NCI-H748 (cell line): ENCODE data around the gene TOMM6.
"Not testable (repeated sequence)": the region's sequence is repeated elsewhere in the genome, so short reads cannot be mapped to it uniquely, and the experiment has no call there.

Experiments
- DNase-seq: peaks from one replicate; lab custom pipeline; 2025; ENCODE audit not compliant: unreplicated experiment; lab: John Stamatoyannopoulos, UW

Gene TOMM6

DNA sequence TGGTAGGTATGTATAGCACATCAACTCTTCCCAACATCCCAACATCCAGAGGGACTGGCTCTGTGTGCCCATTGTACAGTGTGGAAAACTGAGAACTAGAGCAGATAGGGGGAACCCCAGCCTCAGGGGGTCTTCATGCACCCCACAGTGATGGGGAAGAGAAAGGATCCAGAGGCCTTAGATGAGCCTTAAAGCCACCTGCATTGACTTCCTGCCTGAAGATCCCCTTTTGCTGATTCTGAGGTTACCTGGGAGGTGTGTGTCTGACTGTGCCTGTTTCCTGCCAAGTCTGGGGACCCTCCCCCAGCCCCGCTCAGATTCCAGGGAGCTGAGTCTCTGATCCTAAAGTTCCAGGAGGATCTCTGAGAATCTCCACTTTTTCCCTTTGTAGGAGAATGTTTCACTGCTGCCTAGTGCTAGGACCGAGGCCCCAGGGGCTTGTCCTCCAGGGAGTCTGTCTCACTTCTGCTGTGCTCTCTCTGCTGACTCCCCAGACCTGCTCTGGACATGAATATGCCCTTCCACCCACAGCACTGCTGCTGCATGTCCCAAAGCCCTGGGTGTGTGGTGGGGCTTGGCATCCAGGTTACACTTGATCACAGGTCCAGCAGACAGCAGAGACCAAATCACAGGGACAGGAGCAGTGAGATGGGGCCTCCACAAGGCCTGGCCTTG lies 27.5 kb upstream of the TOMM6 start:
- DNase-seq, result no peak

DNA sequence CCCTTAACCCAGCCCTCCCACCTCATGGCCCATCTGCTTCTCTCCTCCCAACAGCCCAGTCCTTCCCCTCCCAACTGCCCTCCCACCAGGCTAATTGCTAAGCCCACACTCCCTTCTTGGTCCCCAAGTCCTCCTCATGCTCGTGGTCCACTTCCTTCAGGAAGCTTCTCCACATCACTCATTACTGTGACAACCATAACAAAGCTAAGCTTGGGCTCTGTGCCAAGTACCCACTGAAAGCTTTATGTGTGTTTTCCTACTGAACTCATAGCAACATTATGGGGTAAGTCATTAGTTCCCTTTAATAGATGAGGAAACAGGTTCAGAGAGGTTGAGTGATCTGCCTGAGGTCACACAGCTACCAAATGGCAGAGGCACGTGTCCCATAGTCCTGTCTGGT lies 24.0 kb upstream of the TOMM6 start:
- DNase-seq, result peak; percentile 66

DNA sequence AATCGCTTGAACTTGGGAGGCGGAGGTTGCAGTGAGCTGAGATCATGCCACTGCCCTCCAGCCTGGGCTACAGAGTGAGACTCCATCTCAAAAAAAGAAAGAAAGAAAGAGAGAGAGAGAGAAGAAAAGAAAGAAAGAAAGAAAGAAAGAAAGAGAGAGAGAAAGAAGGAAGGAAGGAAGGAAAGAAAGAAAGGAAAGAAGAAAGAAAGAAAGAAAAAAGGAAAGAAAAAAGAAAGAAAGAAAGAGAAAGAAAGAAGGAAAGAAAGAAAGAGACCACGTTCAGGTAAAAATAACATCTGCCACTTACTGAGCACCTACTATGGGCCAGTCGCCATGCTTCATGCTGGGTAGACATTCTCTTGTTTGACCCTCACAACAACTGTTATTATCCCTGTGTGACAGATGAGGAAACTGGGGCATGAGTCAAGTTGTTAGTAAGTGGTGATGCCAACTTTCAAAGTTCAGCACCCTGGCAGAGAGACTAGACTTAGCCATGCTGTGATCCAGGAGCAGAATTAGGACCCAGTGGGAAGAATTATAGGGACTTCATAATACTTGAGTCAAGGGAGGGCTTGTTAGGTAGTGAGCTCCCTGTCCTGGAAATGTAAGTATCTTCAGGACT lies 21.3 kb upstream of the TOMM6 start:
- DNase-seq, result not testable (repeated sequence)

DNA sequence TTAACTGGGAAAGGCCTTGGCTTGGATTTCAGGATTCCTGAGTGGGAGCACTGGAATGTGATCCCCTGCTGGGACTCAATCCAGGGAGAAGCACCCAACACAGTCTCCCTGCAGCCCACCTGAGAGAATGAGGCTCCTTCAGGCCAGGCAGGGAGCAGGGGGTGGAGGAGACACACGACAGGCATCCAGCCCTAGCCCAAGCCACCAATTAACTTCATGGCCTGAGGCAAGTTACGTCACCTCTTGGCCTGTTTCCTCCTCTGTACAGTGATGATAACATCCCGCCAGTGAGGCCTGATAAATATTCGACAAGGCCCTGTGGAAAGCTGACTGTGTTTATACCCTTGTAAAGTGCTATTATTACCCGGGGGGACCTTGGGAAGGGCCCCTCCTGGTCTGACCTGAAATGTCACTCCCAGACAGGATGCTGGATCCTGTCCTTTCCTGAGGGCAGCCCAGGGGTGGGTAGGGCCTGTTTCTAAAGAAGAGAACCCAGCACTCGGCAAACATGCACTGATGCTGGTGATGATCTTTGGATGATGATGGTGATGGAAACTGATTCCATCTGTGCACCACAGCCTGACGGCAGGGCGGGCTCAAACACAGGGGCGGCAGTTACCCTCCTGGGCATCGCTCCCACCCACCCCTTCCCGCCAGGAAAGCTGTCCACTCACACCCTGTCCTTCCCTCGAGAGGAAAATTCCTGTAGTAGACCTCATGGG lies 20.2 kb upstream of the TOMM6 start:
- DNase-seq, result peak; percentile 24

DNA sequence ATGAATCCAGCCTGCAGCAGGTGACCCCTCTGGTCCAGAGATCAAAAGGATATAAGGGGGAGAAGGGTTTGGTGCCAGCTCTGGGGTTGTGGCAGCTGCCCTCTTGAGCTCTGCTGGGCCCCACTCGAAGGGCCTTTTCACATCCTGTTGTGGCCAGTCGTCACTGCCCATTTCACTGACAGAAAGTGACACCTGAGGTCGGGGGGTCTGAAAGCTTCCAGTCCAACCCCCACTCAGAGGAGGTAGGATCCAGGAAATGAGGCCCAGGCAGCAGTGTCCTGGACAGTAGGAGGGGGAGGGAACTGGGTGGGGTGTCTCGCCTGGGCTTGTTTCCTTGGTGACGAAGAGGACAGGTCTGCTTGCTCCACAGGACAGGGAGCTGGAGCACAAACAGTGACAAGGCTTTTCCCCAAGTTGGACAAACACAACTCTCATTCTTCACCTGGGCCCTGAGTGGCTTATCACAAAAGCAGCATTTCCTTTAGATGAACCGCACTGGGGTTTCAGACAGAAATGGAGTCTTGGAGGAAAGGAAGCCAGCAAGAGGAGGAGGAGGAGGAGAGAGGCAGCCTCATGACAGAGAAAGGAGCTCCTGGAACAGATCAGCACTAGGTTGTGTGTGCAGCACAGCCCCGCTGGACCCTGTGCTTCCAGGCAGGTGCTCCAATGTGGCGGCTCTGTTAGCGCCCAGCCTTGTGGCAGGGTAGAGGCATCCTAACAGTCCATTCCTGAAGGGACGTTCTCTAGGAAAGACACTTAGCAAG lies 18.8 kb upstream of the TOMM6 start:
- peak; percentile 36 for DNase-seq

DNA sequence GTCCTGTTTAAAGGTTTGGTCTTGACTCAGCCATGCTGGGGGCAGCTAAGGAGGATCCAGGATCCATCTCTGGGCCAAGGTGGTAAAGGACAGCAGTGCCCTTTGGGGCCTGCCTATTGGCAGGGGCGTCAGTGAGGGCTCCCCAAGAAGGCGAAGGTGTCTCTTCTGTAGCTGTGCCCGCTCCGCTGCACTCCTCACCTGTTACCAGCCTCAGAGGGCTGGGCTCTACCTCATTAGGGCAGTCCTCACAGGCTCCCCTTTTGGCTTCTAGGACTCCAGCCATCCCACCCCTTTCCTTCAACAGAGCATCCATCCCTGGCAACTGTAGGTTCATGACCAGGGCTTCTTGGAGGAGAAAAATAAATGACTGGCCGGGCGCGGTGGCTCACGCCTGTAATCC lies 18.1 kb upstream of the TOMM6 start:
- no peak for DNase-seq

DNA sequence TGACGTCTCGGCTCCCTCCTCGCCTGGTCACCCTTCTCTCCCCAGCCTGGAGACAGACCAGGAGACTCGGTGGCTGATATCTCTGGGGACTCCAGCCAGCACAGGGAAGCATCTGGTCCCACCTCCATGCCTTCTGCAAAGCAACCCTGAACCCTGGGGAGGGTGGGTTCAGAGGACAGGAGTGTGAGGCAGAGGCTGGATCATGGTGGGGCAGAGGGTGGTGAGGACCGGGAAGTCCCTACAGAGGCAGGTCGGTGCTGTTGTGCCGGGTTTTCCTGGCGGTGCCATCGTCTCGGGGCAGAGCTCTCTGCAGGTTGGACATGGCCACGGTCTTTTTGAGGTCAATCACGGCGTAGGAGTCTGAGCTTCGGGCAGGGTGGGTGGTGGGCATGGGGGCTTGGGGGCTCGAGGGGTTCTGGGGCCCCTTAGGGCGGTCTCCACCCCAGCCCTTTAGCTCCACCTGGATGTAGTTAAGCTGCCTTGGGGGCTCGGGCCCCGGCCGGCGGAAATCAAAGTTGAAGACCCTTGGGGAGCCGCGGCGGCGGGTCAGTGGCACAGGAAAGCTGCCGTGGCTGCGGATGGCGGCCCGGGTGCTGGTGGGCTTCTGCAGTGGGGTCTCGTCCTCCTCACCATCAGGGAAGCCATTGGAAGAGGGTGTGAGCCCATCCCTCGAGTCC lies 17.0 kb upstream of the TOMM6 start:
- DNase-seq, result no peak

DNA sequence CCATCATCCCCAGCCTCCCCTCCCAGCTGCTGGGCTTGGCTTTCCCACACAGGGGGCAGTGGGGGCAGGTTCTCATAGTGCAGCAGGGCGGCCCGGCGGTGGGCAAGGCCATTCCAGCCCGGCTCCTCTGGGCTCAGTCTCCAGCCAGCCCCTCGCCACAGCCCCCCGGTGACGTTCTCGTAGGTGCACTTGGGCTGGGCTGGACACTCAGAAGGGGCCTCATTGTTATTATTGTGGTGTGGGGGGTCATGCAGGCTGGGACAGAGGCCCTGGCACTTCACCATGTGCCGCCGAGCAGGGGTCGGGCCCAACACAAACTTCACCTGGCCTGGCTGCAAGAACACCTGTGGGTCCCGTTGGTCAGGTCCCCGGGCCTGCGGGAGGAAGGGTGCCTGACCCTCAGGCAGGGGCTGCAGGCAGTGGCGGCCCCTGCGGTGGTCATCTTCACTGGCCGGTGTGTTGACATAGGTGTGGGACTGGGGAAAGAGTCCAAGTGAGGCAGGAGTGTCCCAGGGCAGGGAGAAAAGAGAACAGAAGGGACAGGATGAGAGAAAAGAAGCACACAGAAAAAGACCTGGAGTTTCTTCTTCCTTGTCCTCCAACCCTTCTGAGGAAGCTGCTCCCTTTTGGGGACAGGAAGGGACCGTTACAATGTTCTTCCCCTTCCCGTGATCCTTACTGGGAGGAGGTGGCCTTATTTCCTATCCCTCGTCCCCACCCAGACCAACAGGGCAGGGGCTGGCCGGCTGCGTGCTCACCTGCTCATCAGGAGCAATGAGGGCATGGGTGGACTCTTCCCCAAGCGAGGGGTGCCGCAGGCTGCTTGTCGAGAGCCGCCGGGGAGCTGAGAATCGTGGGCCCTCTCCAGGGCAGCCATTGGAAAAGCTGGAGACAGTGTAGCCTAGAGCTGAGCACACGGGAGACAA lies 16.2 kb upstream of the TOMM6 start:
- DNase-seq, result no peak

DNA sequence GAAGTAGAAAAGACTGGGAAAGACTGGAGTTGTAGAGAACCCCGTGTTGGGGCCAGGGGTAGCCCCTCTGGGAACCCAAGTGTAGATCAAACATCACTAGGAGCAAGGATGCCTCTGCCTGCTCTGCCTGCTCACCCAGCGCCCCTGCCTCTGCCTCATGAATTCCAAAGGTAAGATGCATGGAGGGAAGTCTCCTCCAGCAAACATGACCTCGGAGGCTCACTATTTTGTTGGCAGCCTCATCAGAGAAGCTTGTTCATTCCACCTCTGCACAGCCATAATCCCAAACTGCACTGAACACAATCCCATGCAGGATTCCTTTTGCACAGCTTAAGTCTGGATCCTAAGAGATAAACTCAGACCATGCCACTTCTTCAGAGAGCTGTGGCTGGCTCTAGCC lies 12.7 kb upstream of the TOMM6 start:
- no peak for DNase-seq

DNA sequence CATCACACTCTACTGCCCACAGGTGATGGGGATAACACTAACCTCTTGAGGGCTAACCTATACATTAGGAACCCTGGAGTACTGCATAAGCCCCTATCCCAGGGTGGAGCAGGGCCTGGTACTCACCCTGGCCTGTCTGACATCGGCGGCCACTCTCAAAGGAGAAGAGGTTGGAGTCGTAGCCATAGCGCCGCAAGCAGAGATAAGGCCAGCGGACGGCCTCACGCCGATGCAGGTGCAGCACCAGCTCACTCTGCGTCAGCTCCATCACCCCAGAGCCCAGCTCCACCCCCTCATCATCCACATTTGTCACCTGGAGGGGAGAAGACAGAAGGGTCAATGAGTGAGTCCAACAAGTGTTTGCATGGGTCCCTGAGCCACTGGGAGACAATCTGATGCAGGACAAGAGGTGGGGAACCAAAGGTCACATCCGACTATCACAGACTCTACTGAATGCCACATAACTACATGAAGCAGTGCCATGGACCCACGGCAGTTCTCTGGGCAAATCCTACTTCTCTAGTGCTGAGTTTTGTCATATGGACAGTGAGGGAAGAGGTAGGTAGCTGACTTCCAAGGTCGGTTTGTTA lies 12.1 kb upstream of the TOMM6 start:
- DNase-seq, result no peak

DNA sequence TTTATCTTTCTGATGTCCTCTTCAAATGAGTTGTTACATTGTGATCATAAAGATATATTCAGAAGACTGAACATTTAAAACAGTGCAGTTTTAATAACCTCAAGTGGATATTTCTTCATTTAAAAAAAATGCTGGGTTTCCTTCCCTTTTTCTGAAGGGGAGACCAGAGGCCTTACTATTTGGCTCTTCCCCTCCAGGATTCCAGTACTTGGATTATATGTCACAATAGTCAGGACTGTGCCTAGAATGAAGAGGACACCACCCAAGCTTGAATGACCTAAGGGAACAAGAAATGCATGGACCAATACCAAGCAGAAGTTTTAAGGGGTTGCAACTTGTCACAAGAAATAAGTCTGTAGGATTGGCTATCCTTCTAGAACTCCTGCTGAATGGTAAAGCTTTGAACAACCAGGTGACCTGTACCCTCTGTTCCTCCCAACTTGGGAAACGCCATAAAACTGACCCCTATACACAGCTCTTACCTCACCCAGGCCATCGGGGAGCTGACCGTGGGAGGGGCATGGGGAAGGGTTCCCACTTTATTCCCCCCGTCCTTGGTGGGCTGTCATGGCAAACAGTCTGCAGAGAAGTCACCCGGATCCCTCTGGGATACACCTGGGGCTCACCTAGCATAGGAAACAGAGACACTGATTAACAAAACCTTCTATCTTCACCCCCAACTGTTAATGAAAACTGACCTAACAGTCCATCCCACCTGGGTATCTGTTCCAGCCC lies 9.8 kb upstream of the TOMM6 start:
- DNase-seq, result no peak

DNA sequence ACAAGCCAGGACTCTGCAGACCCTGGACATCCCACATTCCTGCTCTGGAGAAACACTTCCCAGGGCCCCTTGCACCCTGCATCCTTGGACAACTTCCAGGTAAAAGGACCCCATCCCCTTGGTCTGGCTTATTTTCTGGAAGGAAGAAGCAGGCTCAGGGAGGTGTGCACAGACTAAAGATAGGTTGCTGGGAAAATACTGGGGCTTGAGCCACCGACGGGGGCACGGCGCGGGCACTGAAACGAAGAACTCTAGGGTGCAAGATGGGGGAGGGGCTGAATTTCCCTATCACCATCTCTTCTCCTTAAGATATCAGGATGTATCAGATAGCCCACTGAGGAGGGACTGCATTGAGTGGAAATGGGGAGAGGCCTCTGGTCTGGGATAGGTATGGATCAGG lies 8.6 kb upstream of the TOMM6 start:
- no peak for DNase-seq

DNA sequence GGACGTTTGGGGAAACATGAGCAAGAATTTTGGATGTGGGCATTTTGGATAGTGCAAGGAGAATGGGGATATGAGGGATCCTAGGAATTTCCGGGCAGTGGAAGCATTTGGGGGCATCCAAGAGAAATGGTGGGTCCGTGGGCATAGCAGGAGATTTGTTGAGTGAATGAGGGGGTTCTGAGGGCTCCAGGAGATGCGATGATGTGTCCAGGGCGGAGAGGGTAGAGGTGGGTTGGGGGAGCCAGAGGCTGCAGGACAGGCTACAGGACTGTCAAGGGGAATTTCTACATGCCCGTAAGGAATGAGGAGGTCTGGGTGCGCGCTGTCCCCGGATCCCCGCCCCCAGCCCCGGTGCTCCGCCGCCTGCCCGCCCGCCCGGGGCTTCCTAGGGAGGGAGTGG lies 8.2 kb upstream of the TOMM6 start:
- no peak for DNase-seq

DNA sequence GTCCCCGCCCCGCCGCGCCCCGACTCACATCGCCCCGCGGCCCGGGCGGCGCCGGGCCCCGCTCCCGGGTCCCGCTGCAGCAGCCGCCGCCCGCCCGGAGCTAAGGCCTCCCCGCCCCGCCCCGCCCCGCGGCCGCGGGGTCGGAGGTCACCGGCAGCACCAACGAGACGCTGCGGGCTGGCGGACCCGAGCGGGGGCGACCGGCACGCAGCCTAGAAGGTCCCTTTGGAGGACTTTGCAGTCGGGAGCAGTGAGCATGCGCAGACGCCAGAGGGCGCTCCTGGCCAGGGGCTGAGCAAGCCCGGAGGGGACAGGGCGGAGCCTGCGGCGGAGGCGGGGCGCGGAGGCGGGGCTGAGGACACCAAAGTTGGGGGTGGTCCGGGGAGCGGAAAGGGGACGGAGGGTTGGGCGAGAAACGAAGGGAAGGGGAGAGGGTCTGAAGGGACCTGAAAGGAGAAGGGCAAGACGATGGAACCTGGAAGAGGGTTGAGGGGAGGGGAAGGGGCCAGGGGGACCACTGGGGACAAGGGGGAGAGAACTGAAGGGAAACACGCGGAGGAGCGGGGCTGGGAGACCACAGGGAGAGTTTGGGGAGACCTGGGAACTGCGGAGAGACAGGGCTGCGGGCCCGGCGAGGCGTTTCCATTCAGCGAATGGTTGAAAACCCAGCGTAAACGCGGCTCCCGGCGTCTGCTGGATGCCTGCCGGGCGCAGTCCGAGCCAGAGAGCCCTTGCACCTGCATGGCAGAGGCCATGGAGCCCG lies 7.5 kb upstream of the TOMM6 start, which contains the start of gene FRS3:
TSS of gene FRS3 (minus strand) at position 113 of the 763 bp plus-strand sequence. CDS start 2,913 bp downstream, outside the sequence.
- DNase-seq, result peak; percentile 97

DNA sequence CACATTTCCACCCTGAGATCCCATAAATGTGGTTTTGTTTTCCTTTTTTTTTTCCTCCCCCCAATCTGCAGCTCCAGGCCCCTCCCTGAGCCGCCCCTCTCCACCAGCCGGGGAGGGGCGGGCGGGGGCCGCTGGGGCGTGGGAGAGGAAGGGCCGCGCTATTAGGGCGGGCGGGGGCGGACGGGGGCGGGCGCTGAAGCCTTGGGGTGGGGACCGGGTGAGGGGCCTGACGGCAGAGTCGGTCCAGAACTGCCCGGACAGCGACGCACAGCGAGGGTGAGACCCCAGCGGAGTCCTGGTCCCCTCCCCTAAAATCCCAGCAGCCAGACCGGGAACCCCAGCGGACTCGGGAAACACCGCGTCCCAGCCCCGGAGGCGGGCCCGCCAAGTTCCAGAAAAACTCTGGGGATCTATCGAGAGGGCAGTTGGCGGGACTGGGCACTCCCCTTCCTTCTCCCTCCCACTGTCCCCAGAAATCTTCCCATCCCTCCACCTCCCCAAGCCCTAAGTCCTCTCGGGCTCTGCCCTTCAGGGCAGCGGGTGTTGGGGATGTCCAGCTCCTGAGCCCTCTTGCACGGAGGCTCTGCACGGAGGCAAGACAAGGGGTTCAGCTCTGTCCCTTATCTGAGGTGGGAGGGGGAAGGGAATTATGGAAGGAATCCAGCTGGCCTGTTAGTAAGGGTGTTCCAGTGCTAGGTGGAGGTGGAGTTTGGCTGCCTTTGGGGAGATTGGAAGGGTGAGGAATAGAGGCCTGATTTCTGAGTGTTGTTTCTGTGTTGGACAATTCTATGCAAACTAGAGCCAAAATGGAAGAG lies 6.7 kb upstream of the TOMM6 start, which contains the start of gene PRICKLE4:
TSS of gene PRICKLE4 (plus strand) at position 232 of the 815 bp plus-strand sequence. CDS start 2,692 bp downstream, outside the sequence.
- peak; percentile 62 for DNase-seq

DNA sequence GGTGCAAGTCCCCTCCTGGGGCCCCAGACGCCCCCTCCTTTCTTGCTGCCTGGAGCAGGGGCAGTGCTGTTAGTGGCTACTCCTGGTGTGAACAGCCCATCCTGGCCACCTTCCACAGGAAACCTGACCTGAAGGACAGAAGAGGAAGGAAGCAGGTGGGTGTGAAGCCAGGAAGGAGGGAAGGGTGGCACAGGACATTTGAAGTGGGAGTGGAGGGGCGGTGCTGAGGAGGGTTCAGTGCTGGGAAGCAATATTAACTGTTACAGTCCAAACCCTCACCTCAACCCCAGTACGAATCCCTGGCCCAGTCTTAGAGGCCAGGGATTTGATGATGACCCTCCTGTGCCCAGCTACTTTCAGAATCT lies 6.1 kb upstream of the TOMM6 start:
- no peak for DNase-seq

DNA sequence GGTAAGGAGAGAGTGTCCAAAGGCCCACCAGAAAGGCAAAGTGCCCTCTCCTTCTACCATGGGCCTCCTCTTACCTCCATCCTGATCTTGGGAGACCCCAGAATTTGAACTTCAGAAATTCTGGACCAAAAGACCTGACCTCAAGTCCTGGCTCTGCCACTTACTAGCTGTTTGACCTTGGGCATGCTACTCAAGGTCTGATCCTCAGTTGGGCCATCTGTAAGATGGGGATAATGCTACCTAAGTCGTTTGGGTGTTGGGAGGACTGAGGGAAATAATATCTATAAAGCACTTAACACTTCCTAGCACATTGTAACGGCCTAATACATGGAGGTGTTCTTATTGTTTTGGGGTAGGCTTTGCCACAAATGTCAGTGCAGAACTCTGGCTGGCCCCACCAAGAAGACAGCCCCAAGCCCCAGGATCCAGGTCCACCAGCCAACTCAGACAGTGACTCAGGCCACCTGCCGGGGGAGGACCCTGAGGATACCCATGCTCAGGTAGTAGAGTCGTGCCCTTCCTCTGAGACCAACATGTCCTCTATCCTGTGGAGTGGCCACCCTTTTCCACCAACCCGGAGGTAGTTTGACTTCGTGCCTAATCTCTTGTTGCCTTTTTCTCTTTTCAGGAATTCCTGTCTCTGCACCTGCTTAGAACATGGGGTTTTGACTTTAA lies 4.3 kb upstream of the TOMM6 start:
- no peak for DNase-seq
